CD4-positive, alpha-beta memory T cell (primary cell): Measurements from ENCODE around the gene NR2C2. TPM values are rescaled to one million over a fixed set of nuclear protein-coding genes. Genes with fewer than 3 reads are reported as not detected.
A peak's percentile ranks its signal among the peaks of the same experiment; 100 is the strongest.

Source experiments
- CTCF ChIA-PET: fragments of 350-600 bp; sonication (Branson Sonifier 250); formaldehyde crosslinking; loops from one replicate; lab custom pipeline; 2021; ENCODE audit warnings: inconsistent platforms; ENCODE audit not compliant: partially characterized antibody; lab: Charles Lee
- POLR2A ChIA-PET: fragments of 350-600 bp; sonication (Branson Sonifier 250); formaldehyde crosslinking; loops from one replicate; lab custom pipeline; 2021; ENCODE audit not compliant: partially characterized antibody; lab: Charles Lee
- DNase-seq, 5 donors: peaks; one replicate each; pipeline versions ENCODE4 v3.0.0 to v3.0.0-alpha.2; 2020 to 2022; ENCODE audit warnings: mixed read lengths in 1 of 5
- H3K27ac ChIP-seq: one replicate; pipeline ENCODE4 v1.7.0; 2013; ENCODE audit warnings: low read depth, low read length
- H3K27me3 ChIP-seq: 2 replicates; pipeline ENCODE4 v1.7.0; 2013; ENCODE audit warnings: mild to moderate bottlenecking, low read length, moderate library complexity; ENCODE audit not compliant: insufficient read depth
- H3K36me3 ChIP-seq: 2 replicates; pipeline ENCODE4 v1.7.0; 2013; ENCODE audit warnings: mild to moderate bottlenecking, low read length, moderate library complexity; ENCODE audit not compliant: insufficient read depth
- H3K4me1 ChIP-seq: 2 replicates; pipeline ENCODE4 v1.7.0; 2013; ENCODE audit warnings: mild to moderate bottlenecking, low read length, moderate library complexity; ENCODE audit not compliant: insufficient read depth
- H3K4me3 ChIP-seq, 2 donors: one replicate each; pipeline ENCODE4 v1.7.0; 2013; ENCODE audit warnings: low read length in 2 of 2, mild to moderate bottlenecking in 1 of 2
- H3K9me3 ChIP-seq, 2 donors: one replicate each; pipeline ENCODE4 v1.7.0; 2013; ENCODE audit warnings: low read length in 2 of 2, control low read depth in 1 of 2; ENCODE audit not compliant: control insufficient read depth in 1 of 2
- H3K27ac Mint-ChIP-seq, 7 donors: one replicate each; pipeline ENCODE4 v1.8.0; 2020 to 2021; ENCODE audit warnings: mixed read lengths in 7 of 7, mild to moderate bottlenecking in 6 of 7, inconsistent platforms in 3 of 7, moderate library complexity in 3 of 7
- H3K27me3 Mint-ChIP-seq, 2 donors: one replicate each; pipeline ENCODE4 v1.8.0; 2020 to 2021; ENCODE audit warnings: mixed read lengths in 2 of 2
- H3K36me3 Mint-ChIP-seq, 2 donors: one replicate each; pipeline ENCODE4 v1.8.0; 2020 to 2021; ENCODE audit warnings: mixed read lengths in 2 of 2, inconsistent platforms in 1 of 2, mild to moderate bottlenecking in 1 of 2
- H3K4me1 Mint-ChIP-seq, 4 donors: one replicate each; pipeline ENCODE4 v1.8.0; 2020 to 2021; ENCODE audit warnings: mixed read lengths in 4 of 4, mild to moderate bottlenecking in 1 of 4
- H3K4me3 Mint-ChIP-seq, 8 donors: one replicate each; pipeline ENCODE4 v1.8.0; 2020 to 2021; ENCODE audit warnings: mixed read lengths in 8 of 8, mild to moderate bottlenecking in 7 of 8, moderate library complexity in 6 of 8, inconsistent platforms in 3 of 8
- H3K9me3 Mint-ChIP-seq, 8 donors: one replicate each; pipeline ENCODE4 v1.8.0; 2020 to 2021; ENCODE audit warnings: mixed read lengths in 8 of 8, mild to moderate bottlenecking in 5 of 8, inconsistent platforms in 3 of 8, moderate library complexity in 1 of 8
- intact Hi-C: fragments of 100-400 bp; cut with micrococcal nuclease; formaldehyde crosslinking; loops from one replicate; pipeline ENCODE4 v1.15.1; 2023
- polyA plus RNA-seq, 2 donors: library from polyadenylated mRNA; unstranded; fragments of 300-500 nt; fragmentation: Illumina TruSeq; gene quantifications; one replicate each; pipeline ENCODE4 v1.2.3, GENCODE V29; 2021
- total RNA-seq, 2 experiments: library from RNA; stranded (reverse); gene quantifications; one replicate each; pipeline ENCODE4 v1.2.3, GENCODE V29; 2021

NR2C2 gene
- total and polyA plus RNA-seq, 4 experiments from 2014 or later = 5.5 to 103 (median 54.9) TPM

- H3K27ac ChIP-seq = no peak overlapping the region
- no peak overlapping the region for H3K4me3 ChIP-seq
- H3K4me1 Mint-ChIP-seq = peaks cover 13 to 28% (median 19%) of the 10 kb centered on the region in 4 donors
- intact Hi-C loops = no loop called here
- peaks cover 88% of the 10 kb centered on the region for H3K36me3 ChIP-seq
- H3K9me3 ChIP-seq = no peaks in the 10 kb centered on the region
- H3K4me1 ChIP-seq = peaks cover 12% of the 10 kb centered on the region
- H3K27ac Mint-ChIP-seq = peak overlapping the region in 4 of 7 donors; percentile 1 to 46 (median 16)
- no peak for DNase-seq
- no peak overlapping the region for H3K4me3 Mint-ChIP-seq
- no peaks in the 10 kb centered on the region for H3K27me3 Mint-ChIP-seq
- CTCF ChIA-PET = no interaction called here
- no peaks in the 10 kb centered on the region for H3K27me3 ChIP-seq
- H3K36me3 Mint-ChIP-seq = peaks cover 28 to 92% of the 10 kb centered on the region in 2 donors
- H3K9me3 Mint-ChIP-seq = no peaks in the 10 kb centered on the region
- POLR2A ChIA-PET = no interaction called here
Measured at GRCh38 chr3:15045667-15046066, 98.3 kb downstream of the NR2C2 start.

- Histone ChIP-seq H3K9me3 (no peaks in the 10 kb centered on the region), H3K4me1 (peaks cover 9% of the 10 kb centered on the region), H3K27ac (no peak overlapping the region), H3K27me3 (no peaks in the 10 kb centered on the region), H3K36me3 (peaks cover 59% of the 10 kb centered on the region), H3K4me3 (no peak overlapping the region)
- no peak for DNase-seq
- peaks cover 23 to 76% of the 10 kb centered on the region in 2 donors for H3K36me3 Mint-ChIP-seq
- ChIA-PET CTCF (interaction anchor here (0.8 to 1.9 kb wide), 4 partner anchors 15 to 126 kb away, joined by 3 to 10 read pairs (median 3); partner anchors contain the start of gene MRPS25), POLR2A (no interaction called here)
- intact Hi-C loops = no loop called here
- H3K27ac Mint-ChIP-seq = peak overlapping the region in 3 of 7 donors; percentile 3 to 24 (median 17)
- no peaks in the 10 kb centered on the region for H3K9me3 Mint-ChIP-seq
- no peaks in the 10 kb centered on the region for H3K27me3 Mint-ChIP-seq
- peaks cover 3 to 19% (median 8%) of the 10 kb centered on the region in 4 donors for H3K4me1 Mint-ChIP-seq
- H3K4me3 Mint-ChIP-seq = no peak overlapping the region
Measured at GRCh38 chr3:15049584-15049983, 102.2 kb downstream of the NR2C2 start.

DNA sequence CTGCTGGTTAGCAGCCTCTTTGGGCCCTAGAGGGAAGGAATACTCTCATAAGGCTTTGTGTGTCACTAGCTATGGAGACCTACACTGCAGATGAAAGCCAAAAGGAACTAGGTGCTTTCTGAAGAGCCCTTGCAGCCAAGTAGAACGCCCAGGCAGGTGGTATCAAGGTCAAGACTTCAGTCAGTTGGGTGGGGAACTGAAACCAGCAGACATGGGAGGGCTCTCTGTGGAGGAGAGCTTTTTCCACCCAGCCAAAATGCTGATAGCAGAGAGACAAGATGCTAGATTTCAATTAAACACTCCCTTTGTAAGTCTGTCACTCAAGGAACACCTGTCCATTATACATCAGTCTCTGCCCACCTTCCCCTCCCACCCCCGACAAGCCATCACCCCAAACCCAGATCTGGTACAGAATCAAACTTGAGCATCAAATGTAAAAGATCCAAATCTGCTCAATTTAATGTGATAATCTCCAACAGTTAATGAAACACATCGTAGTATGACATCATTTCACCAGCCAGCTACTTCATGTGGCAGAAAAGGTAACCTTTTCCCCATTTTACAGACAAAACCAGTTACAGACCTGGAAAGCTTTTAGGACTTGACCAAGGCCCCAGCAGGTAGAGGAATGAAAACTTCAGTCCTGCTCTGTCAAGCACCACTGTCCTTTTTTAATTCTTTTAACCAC, 103.2 kb downstream of the NR2C2 start:
- DNase-seq = no peak
- Histone ChIP-seq H3K4me1 (peaks cover 17% of the 10 kb centered on the region), H3K27me3 (no peaks in the 10 kb centered on the region), H3K9me3 (no peaks in the 10 kb centered on the region), H3K27ac (no peak overlapping the region), H3K4me3 (no peak overlapping the region), H3K36me3 (peaks cover 49% of the 10 kb centered on the region)
- H3K9me3 Mint-ChIP-seq = no peaks in the 10 kb centered on the region
- H3K36me3 Mint-ChIP-seq = peaks cover 32 to 72% of the 10 kb centered on the region in 2 donors
- intact Hi-C loops = no loop called here
- no peaks in the 10 kb centered on the region for H3K27me3 Mint-ChIP-seq
- H3K4me1 Mint-ChIP-seq = peaks cover 9 to 22% (median 16%) of the 10 kb centered on the region in 4 donors
- H3K27ac Mint-ChIP-seq = peak overlapping the region in 4 of 7 donors; percentile 11 to 73 (median 48)
- no peak overlapping the region for H3K4me3 Mint-ChIP-seq
- ChIA-PET CTCF (interaction anchor here (0.7 to 1.9 kb wide), 8 partner anchors 11 to 305 kb away, joined by 3 to 10 read pairs (median 4); partner anchors contain the start of gene MRPS25), POLR2A (interaction anchor here (1.4 kb wide), 1 partner anchor 14 kb away, joined by 4 read pairs; no protein-coding TSS in a partner anchor)

- peaks cover 23% of the 10 kb centered on the region for H3K4me1 ChIP-seq
- intact Hi-C loops = no loop called here
Measured at GRCh38 chr3:15051531-15051930, 104.1 kb downstream of the NR2C2 start.

GRCh38 chr3:15052335-15053242, 105.2 kb downstream of the NR2C2 start:
- Mint-ChIP-seq H3K4me1 (peaks cover 13 to 36% (median 20%) of the 10 kb centered on the region in 4 donors), H3K27ac (peak overlapping the region in 6 of 7 donors; percentile 2 to 62 (median 38)), H3K27me3 (no peaks in the 10 kb centered on the region), H3K36me3 (peaks cover 31 to 65% of the 10 kb centered on the region in 2 donors), H3K4me3 (no peak overlapping the region), H3K9me3 (no peaks in the 10 kb centered on the region)
- peaks cover 27% of the 10 kb centered on the region for H3K4me1 ChIP-seq
- POLR2A ChIA-PET = interaction anchor here (0.6 kb wide), 1 partner anchor 66 kb away, joined by 4 read pairs; no protein-coding TSS in a partner anchor
- no peak overlapping the region for H3K27ac ChIP-seq
- no peaks in the 10 kb centered on the region for H3K27me3 ChIP-seq
- H3K9me3 ChIP-seq = no peaks in the 10 kb centered on the region
- DNase-seq = no peak
- intact Hi-C loops = no loop called here
- no peak overlapping the region for H3K4me3 ChIP-seq
- H3K36me3 ChIP-seq = peaks cover 31% of the 10 kb centered on the region
- CTCF ChIA-PET = interaction anchor here (0.7 to 1.3 kb wide), 3 partner anchors 12 to 126 kb away, joined by 3 to 7 read pairs (median 3); partner anchors contain the start of gene MRPS25

More at GRCh38 chr3:15051531-15051930, 104.1 kb downstream of the NR2C2 start:
- peaks cover 10 to 30% (median 17%) of the 10 kb centered on the region in 4 donors for H3K4me1 Mint-ChIP-seq
- no peaks in the 10 kb centered on the region for H3K27me3 ChIP-seq
- H3K27me3 Mint-ChIP-seq = no peaks in the 10 kb centered on the region
- peak overlapping the region in 5 of 7 donors; percentile 10 to 55 (median 22) for H3K27ac Mint-ChIP-seq
- no peak overlapping the region for H3K27ac ChIP-seq
- no peaks in the 10 kb centered on the region for H3K9me3 ChIP-seq
- no peak overlapping the region for H3K4me3 Mint-ChIP-seq
- H3K4me3 ChIP-seq = no peak overlapping the region
- ChIA-PET CTCF (interaction anchor here (0.6 to 1.9 kb wide), 10 partner anchors 12 to 128 kb away, joined by 3 to 10 read pairs (median 4); partner anchors contain the start of gene MRPS25), POLR2A (interaction anchor here (1.4 kb wide), 1 partner anchor 13 kb away, joined by 4 read pairs; no protein-coding TSS in a partner anchor)
- H3K9me3 Mint-ChIP-seq = no peaks in the 10 kb centered on the region
- H3K36me3 ChIP-seq = peaks cover 42% of the 10 kb centered on the region
- H3K36me3 Mint-ChIP-seq = peaks cover 33 to 63% of the 10 kb centered on the region in 2 donors
- DNase-seq = peak in 4 of 5 donors; percentile 17 to 29 (median 22)

DNA sequence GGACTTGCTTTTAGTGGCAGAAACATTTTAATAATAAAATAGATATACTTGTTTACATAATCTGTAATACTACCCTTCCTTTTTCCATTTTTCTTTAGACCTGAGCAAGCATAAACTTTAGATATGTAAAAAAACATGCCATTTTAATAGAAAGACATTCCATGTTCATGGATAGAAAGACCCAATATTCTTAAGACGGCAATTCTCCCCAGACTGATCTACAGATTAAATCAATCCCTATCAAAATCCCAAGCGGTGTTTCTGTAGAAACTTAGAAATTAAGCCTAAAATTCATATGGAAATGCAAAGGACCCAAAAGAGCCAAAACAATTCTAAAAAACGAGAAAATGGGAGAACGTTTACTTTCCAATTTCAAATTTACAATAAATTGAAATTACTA, 106.2 kb downstream of the NR2C2 start:
- ChIA-PET POLR2A (interaction anchor here (0.6 to 0.7 kb wide), 2 partner anchors 65 to 272 kb away, joined by 3 to 4 read pairs; no protein-coding TSS in a partner anchor), CTCF (interaction anchor here (1.2 kb wide), 1 partner anchor 11 kb away, joined by 7 read pairs; the partner anchor contains the start of gene MRPS25)
- peaks cover 13 to 36% (median 23%) of the 10 kb centered on the region in 4 donors for H3K4me1 Mint-ChIP-seq
- Histone ChIP-seq H3K36me3 (peaks cover 24% of the 10 kb centered on the region), H3K27ac (no peak overlapping the region), H3K4me1 (peaks cover 27% of the 10 kb centered on the region), H3K27me3 (no peaks in the 10 kb centered on the region), H3K4me3 (no peak overlapping the region), H3K9me3 (no peaks in the 10 kb centered on the region)
- H3K4me3 Mint-ChIP-seq = no peak overlapping the region
- DNase-seq = no peak
- intact Hi-C loops = no loop called here
- H3K27ac Mint-ChIP-seq = peak overlapping the region in 3 of 7 donors; percentile 46 to 89 (median 67)
- H3K9me3 Mint-ChIP-seq = no peaks in the 10 kb centered on the region
- no peaks in the 10 kb centered on the region for H3K27me3 Mint-ChIP-seq
- H3K36me3 Mint-ChIP-seq = peaks cover 35 to 62% of the 10 kb centered on the region in 2 donors
